ENCODE data around the gene PRR5.

DNA sequence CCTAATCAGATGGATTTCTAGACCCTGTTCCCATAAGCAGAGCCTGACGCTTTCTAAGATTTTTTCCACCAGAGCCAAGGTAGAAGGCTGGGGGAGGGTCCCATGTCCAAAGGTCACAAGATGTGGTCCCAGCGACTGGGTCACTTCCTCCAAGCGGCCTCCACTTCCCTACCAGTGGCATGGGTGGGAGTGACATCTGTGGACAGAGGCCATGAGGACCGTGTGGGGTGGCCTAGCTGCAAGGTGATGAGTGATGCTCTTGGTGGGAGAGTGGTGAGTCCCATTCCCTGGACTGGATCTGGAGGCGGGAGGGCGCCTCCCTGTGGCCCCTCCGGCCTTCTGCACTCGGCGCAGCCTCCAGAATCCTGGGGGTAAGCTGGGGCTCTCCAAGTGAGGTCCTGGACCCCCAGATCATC, 32.4 kb upstream of the PRR5 start:
- no peak for TF ChIP-seq EZH2 (IDR thresholded peaks at IDR 0.05)
- TF ChIP-seq POLR2AphosphoS5 (IDR thresholded peaks at IDR 0.05; ENCODE audit: borderline replicate concordance, low read depth, low read length), result no peak
- no peak for TF ChIP-seq FOXP2 (optimal IDR thresholded peaks at IDR 0.05; ENCODE audit: control extremely low read depth, extremely low read length, insufficient read depth)
